Neural cell (in vitro differentiated cells): ENCODE data around the gene STX17.

ENCODE experiments used
- EP300 ChIP-seq: fragments of 450-650 bp; conservative IDR thresholded peaks from 2 replicates; pipeline ENCODE4 v1.6.1; 2014; ENCODE audit warnings: antibody characterized with exemption, mild to moderate bottlenecking, moderate library complexity; ENCODE audit not compliant: poor library complexity, severe bottlenecking
- MXI1 ChIP-seq: fragments of 450-650 bp; conservative IDR thresholded peaks from 2 replicates; pipeline ENCODE4 v1.6.1; 2014; ENCODE audit warnings: antibody characterized with exemption, mild to moderate bottlenecking; ENCODE audit not compliant: poor library complexity, severe bottlenecking
- POLR2AphosphoS5 ChIP-seq: IDR thresholded peaks from 2 replicates; pipeline ENCODE4 v1.6.1; 2012
- RAD21 ChIP-seq: fragments of 450-650 bp; conservative IDR thresholded peaks from 2 replicates; pipeline ENCODE4 v1.6.1; 2014; ENCODE audit warnings: antibody characterized with exemption, mild to moderate bottlenecking, moderate library complexity
- TF ChIP-seq, protein P1 (sequence below): fragments of 450-650 bp; IDR thresholded peaks from 2 replicates; pipeline ENCODE4 v1.5.1; 2014; ENCODE audit warnings: antibody characterized with exemption, mild to moderate bottlenecking, moderate library complexity; ENCODE audit not compliant: poor library complexity, severe bottlenecking

DNA sequence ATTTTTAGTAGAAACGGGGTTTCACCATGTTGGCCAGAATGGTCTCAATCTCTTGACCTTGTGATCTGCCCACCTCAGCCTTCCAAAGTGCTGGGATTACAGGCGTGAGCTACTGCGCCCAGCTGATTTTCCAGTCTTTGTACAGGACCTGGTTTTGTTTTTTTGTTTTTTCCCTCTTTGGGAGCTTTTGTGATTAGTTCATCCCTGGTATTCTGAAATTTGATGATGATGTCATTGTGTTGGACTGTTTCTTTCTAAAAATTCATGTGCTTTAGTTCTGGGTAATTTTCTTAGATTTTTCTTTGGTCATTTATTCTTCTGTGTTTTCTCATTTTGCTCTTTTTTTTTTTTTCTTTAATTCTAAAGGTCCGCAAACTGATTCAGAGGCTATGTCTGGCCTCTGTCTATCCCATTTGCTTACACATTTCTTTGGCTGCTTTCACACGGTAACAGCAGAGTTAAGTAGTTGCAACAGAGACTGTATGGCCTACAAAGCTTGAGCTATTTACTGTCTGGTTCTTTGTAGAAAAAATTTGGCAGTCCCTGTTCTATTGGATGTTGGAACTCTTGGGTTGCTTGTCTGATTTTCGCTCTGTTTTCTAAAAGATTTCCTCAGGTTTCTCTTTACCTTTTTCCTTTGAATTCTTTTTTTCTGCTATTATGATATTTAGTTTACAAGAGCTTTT is 24.8 kb downstream of the STX17 start:
- TF ChIP-seq, protein P1, sequence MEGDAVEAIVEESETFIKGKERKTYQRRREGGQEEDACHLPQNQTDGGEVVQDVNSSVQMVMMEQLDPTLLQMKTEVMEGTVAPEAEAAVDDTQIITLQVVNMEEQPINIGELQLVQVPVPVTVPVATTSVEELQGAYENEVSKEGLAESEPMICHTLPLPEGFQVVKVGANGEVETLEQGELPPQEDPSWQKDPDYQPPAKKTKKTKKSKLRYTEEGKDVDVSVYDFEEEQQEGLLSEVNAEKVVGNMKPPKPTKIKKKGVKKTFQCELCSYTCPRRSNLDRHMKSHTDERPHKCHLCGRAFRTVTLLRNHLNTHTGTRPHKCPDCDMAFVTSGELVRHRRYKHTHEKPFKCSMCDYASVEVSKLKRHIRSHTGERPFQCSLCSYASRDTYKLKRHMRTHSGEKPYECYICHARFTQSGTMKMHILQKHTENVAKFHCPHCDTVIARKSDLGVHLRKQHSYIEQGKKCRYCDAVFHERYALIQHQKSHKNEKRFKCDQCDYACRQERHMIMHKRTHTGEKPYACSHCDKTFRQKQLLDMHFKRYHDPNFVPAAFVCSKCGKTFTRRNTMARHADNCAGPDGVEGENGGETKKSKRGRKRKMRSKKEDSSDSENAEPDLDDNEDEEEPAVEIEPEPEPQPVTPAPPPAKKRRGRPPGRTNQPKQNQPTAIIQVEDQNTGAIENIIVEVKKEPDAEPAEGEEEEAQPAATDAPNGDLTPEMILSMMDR: no peak
- TF ChIP-seq MXI1 (no peak), POLR2AphosphoS5 (no peak), RAD21 (no peak), EP300 (no peak)
